ENCODE data around the gene NEU2. TPM values are rescaled to one million over a fixed set of nuclear protein-coding genes. Genes with fewer than 3 reads are reported as not detected.
"Not testable (repeated sequence)": the region's sequence is repeated elsewhere in the genome, so short reads cannot be mapped to it uniquely, and the experiment has no call there.

Gene NEU2
- total RNA-seq, 1 experiment from 2014 or later, result not detected

DNA sequence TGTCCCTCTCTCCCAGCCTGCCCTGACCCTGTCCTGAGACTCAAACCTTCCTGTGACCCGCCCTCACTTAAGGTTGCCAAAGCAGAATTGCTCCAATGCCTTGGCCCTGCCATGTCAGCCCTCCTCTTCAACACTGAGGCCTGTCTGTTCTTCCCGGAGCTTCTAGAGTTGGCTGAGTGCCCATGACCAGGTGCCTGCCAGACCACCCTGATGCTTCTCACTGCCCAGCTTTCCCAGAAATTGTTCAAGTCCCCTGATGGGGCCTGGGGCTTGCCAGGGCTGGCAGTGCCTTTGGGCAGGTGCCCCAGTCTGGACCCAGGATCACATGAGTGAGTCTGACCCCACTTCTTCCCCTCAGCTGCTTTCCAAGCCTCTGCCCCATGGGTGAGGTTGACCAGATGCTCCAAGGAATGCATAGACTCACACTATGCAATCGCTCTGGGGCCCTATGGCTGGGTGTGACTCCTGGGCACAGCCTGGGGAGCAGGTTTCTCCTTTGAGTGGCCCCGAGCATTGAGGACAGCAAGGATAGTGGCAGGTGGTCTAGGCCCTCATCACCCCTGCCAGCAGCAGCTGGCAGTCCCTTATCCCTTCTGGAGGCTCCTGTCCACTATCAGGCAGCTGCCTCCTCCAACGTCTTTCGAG, 24.6 kb downstream of the NEU2 start:
- DNase-seq (ENCODE audit: low spot score), result no peak

DNA sequence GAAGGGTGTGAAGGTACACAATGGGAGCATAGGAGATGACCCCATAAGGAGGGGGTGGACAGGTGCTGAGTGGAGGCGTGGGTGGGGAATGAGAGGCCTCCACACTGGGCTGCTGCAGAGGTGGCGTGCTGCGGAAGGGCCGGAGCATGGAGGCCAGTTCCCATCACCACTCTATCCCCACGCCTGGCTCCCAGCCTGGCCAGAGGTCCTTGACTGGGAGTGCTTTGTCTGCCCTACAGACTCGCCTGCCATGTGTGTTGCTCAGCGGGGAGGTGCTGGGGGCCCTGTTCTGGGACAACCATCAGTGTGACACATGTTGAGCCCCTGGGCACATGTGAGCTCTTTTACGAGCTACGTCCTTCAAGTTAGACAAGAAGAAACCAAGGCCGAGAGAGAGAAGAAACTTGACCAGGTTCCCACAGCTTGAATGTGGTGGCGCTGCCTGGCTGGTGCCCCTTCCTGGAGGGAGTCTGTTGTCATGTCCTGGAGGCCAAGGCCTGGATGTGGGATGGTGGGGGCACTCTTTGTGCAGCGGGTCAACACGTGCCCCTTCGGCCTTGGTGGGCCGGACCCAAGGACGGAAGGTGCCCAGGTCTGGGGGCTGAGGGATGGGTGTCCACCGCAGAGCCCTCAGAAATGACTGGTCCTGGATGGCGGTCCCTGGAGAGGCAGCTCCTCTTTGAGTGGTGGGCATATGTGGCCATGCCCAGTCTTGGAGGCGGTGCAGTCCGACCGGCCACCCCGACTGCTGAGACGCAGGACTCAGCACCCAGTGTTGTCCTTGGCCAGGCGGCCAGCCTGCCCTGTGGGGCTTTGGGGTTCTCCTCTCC, 26.5 kb downstream of the NEU2 start:
- DNase-seq (ENCODE audit: low spot score), result no peak

DNA sequence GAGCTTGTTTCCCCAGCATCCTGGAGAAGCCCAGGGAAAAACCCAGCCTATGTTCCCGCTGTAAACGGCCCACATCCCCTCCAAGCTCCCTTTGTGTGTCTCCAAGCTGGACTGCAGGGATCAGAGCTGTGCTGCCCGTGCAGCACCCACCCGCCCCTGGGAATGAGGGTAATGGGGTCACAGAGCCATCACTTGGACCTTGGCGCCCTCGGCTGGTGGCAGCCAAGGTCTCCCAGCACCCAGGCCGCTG, 27.0 kb downstream of the NEU2 start:
- no peak for DNase-seq (ENCODE audit: low spot score)

DNA sequence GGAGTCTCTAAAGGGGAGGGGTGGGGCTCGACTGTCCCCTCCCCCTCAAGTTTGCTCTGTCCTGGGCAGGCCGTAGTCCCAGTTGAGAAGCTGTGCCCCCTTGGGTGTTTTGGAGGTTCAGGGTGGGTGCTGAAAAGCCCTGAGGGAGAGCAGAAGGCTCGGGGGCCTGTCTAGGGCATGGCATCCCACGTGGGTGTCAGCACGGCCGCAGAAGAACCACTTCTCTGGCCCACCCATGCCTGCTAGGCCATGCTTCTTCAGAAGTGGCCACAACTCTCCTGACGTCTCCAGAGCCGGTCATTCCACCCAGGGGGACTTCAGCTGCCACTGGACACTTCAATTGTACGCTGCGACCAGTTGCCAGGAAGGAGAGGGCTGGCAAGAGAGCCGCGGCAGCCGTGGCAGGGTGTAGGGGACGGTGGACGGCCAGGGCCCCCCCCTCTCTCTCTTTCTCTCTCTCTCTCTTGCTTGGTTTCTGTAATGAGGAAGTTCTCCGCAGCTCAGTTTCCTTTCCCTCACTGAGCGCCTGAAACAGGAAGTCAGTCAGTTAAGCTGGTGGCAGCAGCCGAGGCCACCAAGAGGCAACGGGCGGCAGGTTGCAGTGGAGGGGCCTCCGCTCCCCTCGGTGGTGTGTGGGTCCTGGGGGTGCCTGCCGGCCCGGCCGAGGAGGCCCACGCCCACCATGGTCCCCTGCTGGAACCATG, 27.5 kb downstream of the NEU2 start, which contains the start of gene INPP5D:
INPP5D (plus strand) TSS at position 546 of the 704 bp plus-strand sequence; CDS start at position 683, 137 bp downstream.
- DNase-seq (ENCODE audit: low spot score), result no peak

DNA sequence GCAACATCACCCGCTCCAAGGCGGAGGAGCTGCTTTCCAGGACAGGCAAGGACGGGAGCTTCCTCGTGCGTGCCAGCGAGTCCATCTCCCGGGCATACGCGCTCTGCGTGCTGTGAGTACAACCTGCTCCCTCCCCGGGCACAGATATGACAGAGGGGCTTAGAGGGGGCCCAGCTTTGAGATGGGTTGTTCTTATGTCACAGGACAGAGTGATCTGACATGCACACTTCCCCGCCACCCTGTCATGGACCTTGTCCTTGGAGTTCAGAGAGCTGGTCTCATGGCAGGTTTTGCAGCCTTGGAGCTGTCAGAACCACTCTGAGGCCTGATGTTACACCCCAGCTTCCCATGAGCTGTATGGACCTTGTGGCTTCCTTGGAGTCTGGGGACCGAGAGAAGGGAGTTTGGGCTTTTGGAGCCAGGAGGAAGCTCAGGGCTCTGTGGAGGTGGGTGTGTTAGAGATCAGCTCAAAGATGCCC, 28.1 kb downstream of the NEU2 start:
- no peak for DNase-seq (ENCODE audit: low spot score)

DNA sequence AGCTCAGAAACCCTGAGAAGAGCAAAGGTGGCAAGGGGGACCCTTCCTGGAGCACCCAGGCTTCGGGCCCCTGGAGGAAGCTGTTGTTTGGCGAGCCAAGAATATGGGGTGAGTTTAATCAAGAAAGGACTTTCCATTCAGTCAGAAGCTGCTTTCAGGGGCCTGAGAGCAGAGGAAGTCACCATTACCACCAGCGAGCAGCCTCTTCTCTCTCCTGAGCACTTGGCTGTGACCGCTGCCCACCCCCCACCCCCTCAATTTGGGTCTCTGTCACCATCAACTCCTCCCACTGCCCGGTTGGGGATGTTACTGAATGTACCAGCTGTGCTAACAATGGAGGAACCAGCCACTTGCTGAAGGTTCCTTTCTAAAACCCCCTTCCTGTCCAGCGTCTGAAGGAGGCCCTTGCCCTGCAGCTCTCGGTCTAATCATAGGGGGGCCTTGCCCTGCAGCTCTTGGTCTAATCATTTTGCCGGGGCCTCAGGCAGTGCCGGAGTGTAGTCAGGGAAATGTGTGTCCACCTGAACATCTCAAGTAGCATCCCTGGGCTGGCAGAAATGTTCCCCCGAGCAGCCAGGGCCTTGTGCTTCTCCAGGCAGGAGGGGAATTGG, 28.6 kb downstream of the NEU2 start:
- DNase-seq (ENCODE audit: low spot score), result no peak

DNA sequence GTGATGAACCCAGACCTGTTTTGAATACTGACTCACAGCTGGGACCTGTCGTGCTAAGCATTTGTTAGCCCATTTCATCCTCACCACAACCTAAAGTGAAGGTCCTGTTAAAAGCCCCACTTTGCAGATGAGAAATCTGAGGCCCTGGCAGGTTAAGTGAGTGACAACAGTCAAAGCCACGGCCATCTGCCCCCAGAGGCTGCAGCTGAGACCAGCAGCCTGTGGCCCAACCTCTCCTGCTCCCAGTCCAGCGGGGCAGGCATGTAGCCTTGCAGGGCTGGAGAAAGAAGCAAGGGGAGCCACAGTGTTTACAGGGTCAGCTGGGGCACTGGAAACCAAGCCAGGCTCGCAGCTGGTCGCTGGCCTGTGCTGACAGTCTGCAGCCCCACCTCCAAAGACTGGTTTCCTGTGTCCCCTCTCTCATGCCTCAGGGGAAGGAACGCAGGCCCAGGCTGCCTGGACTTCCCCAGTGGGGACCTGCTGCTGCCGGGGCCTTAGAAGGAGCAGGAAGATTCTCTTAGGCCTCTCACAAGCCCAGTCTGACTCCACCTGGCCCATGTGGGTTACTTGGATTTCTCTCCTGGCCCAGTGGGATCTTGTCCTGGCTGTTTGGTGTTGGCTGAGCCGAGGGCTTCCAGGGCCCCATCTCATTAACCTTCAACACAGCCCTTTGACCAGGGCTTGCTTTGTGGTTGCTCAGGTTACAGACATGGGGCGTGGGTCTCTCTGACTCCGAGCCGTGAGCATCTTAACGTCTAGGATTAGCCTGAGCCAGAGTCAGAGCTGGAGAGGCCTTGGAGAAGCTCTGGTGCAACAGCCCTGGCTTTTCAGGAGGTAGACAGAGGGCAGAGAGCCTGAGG, 29.3 kb downstream of the NEU2 start:
- no peak for DNase-seq (ENCODE audit: low spot score)

DNA sequence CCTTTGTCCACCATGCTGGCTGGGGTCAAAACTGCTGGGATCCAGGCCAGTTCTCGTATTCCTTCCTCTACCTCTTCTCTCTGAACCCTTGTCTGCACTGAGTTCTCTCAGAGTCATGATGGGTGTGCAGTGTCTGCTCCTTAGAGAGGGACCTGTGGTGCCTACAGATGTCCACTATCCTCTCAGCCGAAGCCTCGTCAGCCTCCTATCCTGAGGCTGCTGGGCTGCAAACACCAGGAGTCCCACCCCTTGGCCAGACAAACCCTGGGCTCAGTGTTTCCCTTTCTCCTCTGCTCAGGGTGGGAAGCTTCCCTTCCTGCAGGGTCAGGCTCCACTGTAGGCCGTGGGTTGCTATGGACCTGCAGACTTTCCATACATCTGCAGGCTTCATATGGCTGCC, 30.0 kb downstream of the NEU2 start:
- no peak for DNase-seq (ENCODE audit: low spot score)

DNA sequence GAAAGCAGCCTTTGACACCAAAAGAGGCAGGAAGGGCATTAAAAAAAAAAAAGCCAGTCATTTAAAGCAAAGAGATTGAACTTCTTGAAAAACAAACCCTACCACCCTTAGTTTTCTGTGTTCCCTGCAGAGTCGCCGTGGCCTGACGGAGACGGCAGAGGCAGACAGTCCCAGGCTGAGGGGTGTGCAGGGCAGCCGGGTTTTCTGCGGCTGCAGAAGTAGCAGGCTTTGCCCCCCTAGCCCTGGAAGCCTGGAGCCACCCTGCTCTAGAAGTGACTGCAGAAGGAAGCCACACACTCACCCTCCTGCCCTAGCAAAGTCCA, 30.4 kb downstream of the NEU2 start:
- DNase-seq (ENCODE audit: low spot score), result no peak

DNA sequence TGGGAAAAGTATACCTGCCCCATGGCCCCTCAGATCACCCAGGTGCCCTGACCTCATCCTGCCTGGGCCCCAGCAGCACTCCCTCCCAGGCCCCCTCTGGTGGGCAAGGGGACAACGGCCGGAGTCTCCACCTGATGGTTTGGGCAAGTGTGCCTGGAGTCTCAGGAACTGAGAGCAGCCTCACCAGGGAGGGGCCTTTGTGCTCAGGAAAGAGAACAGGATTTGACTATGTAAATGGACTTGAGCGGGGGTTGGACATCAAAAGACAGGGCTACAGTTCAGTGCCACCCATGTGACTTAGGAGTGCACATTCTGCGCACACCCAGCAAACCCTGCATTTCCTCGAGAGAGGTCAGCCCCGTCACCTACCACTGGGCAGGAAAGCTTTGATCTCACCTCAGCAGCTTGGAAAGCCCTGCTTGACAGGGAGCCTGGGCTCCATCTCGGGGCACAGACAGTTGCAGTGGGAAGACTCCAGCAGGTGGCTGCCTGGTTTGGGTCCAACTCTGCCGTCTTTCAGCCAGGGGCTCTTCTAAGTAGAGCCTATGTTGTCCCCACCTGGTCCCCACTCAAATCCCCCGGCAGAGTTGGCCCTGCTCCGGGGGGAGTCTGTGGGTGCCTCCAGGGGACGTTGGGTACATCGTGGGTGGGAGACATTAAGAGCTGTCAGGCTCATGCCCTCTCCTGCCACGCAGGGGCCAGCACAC, 30.9 kb downstream of the NEU2 start:
- no peak for DNase-seq (ENCODE audit: low spot score)

DNA sequence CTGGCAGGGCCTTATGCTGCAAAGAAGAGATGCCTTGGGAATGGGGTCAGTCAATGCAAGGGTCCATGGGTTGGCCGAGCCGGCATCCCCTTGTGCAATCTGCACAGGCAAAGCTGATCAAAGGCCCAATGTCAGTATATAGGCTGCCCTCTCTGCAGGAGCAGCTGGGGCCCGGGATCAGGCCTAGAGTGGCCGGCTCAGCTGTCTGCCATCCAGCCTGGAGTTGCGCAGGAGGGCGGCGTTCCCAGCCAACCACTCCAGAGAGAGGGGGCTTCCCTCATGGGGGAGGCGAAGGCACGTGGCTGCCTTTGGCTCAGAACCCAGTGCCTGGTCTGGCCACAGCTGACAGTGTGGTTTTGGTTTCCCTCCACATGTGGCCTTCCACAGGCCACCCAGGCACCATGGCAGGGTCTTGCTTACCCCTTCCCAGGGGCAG, 31.5 kb downstream of the NEU2 start:
- DNase-seq (ENCODE audit: low spot score), result no peak

DNA sequence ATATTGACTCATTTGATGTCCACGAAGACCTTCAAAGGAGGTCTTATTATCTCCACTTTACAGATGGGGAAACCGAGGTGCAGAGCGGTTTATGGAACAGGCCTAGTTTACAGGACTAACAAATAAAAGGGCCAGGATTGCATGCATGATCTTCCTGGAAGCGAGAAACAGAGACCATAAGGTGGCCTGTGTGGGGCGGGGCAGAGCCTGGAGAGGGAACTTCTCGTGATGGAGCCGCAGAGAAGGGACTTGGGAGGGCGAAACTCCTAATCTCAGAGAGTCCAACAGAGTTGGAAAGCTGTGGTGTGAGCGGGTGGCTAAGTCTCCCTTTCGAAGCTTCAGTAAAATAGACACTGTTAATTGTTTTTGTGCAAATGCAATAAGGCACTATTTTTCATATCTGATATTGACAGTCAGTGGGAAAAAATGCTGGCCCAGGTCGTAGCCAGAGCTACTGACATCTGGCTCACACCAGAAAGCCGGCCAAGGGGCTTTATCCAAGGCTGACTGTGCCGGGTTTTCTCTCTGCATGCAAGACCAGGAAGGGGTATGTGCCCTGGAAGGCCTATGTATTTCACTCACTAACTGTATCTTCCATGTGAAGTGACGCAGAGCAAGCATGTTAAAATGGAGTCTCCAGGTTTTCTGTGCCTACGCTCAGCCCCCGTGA, 32.2 kb downstream of the NEU2 start:
- no peak for DNase-seq (ENCODE audit: low spot score)

DNA sequence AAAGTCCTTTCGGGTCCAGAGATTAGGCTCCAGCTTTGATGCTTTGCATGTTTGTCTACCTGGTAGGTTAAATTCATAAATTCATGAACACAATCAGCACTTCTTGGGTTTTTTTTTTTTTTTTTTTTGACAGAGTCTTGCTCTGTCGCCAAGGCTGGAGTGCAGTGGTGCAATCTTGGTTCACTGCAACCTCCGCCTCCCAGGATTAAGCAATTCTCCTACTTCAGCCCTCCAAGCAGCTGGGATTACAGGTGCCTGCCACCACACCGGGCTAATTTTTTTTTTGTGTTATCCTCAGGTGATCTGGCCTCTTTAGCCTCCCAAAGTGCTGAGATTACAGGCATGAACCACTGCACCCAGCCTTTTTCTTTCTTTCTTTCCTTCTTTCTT, 32.7 kb downstream of the NEU2 start:
- DNase-seq (ENCODE audit: low spot score), result not testable (repeated sequence)

DNA sequence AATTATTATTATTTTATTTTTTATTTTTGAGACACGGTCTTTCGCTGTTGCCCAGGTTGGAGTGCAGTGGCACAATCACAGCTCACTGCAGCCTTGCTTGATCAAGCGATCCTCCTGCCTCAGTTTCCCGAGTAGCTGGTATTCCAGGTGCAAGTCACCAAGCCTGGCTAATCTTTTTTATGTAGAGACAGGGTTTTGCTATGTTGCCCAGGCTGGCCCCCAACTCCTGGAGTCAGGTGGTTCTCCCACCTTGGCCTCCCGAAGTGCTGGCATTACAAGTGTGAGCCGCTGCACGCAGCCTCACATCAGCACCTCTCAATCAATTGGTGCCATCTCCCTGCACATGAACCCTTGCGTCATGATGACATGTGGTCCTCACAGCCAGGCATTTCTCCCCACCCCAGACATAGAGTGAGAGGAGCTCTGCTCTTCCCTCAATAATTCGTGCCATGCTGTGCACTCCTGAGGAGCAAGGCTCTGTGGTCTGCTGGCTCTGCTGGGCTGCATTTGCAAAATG, 33.5 kb downstream of the NEU2 start:
- no peak for DNase-seq (ENCODE audit: low spot score)

DNA sequence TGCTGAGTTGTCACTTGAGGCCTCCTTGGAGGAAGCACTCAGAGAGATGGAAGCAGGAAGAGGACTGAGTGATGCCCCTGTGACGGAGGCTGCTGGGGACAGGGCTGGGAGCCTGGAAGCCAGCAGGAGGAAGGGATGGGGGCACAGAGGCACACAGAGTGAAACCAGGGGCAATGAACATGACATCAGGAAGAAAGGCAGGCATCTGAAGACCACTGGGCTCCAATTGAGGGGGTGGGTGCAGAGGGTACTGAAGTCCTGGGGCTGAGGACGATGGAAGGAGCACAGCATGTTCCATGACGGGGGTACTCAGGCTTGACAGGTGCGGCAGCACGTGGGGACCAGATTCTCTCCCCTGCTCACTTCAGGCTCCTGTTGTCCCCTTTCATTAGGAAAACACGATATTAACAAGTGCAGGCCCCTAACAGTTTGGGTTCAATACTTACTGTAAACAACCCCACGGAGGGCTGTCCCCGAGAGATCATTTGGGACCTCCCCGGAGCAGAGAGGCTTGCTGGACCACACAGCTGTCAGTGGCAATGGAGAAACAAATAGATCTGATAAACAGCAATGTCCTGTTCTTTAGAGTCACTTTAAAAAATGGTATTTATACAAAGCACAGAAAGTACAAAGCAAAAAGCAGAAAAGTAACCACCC, 36.4 kb downstream of the NEU2 start:
- no peak for DNase-seq (ENCODE audit: low spot score)

DNA sequence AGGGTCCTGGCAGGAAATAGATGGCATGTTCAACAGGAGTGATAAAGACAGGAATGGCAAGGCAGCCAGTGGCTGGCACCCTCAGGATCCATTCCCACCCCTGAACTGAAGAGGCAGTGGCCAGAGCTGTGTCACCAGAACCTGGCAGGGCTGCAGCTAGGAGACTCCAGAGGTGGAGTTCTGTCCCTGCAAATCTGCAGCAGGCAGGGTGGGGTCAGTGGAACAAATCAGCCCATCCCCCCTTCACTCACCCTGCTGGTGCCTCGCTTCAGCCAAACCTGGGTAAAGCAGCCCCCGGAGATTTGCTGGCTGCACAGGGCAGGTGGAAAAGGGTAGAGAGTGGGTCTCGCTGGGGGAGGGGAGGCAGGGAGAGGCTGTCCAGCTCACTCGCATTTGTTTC, 40.4 kb downstream of the NEU2 start:
- DNase-seq (ENCODE audit: low spot score), result no peak

DNA sequence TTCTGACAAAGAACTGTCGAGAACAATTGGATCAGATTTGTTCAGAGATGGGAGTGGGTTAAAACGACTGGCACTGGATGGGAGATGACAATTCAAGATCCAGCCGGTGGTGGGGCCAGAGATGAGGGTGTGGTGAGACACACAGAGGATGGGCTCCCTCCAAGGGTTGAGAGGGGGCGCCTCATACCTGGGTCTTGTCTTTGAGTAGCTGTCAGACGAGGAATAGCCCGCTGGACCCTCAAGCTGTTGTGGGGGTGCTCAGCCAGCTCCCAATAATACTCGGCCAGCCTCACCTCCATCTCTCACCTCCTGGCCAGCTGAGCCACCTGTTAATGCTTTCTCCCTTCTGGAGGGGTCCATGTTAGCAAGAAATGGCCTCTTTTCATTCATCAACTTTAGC, 41.6 kb downstream of the NEU2 start:
- DNase-seq (ENCODE audit: low spot score), result no peak

DNA sequence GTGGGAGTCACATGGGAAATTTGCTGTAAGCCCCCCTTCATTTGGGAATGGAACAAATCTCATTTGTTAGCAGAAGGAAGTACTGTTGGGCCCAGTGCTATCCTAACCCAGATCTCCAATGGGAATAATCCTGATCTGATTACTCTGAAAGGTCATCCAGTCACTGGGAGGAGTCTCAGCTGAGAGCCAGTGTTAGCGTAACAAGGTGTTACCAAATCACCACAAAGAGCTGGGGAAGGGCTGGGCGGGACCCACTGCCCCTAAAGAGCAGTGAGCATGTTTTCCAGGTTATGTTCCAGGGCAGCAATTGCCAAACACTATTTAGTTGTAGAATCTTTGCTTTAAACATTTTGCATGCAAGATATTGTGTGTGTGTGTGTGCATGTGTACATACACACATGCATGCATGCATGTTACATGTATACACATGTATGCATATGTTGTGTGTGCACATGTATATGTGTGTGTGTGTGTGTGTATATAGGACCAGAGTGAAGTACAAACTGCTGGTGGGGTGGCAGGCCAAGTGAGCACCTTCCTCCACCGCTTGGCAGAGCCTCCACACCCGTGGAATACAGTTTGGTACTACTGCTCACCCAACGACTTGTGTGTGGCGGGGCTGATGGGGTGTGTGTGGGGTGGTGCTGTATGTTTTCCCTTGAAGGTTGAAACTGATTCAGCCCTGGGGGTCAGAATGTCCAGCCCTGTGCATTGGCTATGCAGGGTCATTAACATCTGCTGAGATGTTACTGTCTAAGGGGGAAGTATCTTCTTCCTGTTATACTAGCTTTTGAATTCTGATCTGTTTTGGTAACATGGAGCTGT, 42.9 kb downstream of the NEU2 start:
- DNase-seq (ENCODE audit: low spot score), result no peak

DNA sequence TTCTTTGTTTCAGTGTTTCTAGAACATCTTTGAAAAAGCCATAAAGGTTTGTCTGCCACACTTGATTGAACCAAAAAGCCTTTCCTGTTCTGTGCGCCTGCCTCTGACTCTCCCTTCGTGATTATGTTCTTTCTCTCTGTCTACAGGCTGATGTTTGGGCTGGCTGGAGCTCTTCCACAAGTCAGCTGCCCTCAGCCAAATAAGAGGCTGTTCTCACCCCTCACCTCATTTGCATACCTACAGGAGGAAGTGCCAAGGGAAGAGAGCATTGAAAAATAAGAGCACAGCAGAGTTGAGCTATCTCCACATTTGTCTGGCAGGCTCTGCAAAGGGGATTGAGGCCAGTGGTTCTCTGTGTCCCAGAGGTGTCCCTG, 43.5 kb downstream of the NEU2 start:
- no peak for DNase-seq (ENCODE audit: low spot score)
